ENCODE measurements around the gene NELFB. TPM values are rescaled to one million over a fixed set of nuclear protein-coding genes. Genes with fewer than 3 reads are reported as not detected.

NELFB gene
- total RNA-seq, 1 experiment from 2014 or later: 71.7 TPM

GRCh38 chr9:137236936-137237421 is 18.1 kb upstream of the NELFB start:
- H3K56ac ChIP-seq (ENCODE audit: insufficient read length, low read depth, low read length): no peak overlapping the region
- H3K9me3 ChIP-seq (ENCODE audit: control insufficient read depth, low read depth, low read length): no peaks in the 10 kb centered on the region
- DNase-seq: no peak
- H2BK120ac ChIP-seq (ENCODE audit: low read depth, low read length, poor library complexity, severe bottlenecking): no peak overlapping the region
- H4K20me1 ChIP-seq (ENCODE audit: control insufficient read depth, insufficient read depth, insufficient read length): no peaks in the 10 kb centered on the region
- no peak overlapping the region for H4K8ac ChIP-seq (replicated peaks; ENCODE audit: insufficient read length, low read depth, low read length)
- peaks cover 5 to 7% (median 6%) of the 10 kb centered on the region in 3 experiments; a peak in 6 of 7 replicates for H3K36me3 Mint-ChIP-seq (ENCODE audit: insufficient read depth in 1 of 3, low read depth in 3 of 3)
- peaks cover 7% of the 10 kb centered on the region for H3K27me3 Mint-ChIP-seq (ENCODE audit: low read depth)
- no peak for TF ChIP-seq CTCF (conservative IDR thresholded peaks at IDR 0.05)
- no peak overlapping the region for H3K4me2 ChIP-seq (ENCODE audit: insufficient read depth, insufficient read length, low read length)
- H3K23ac ChIP-seq (ENCODE audit: insufficient read length, low read depth, low read length): no peak overlapping the region
- no peak overlapping the region for H3K4me3 Mint-ChIP-seq
- no peaks in the 10 kb centered on the region for H3K79me2 ChIP-seq (ENCODE audit: insufficient read depth, low read length)
- no peak overlapping the region for H4K91ac ChIP-seq (ENCODE audit: insufficient read length, low read depth, low read length)
- no peak overlapping the region for H3K14ac ChIP-seq (ENCODE audit: insufficient read depth, low read length)
- no peak overlapping the region for H3K18ac ChIP-seq (ENCODE audit: insufficient read length, low read depth, low read length)
- no peaks in the 10 kb centered on the region for H3K27me3 ChIP-seq (ENCODE audit: insufficient read depth, low read length)
- H3K9ac ChIP-seq (ENCODE audit: extremely low read depth, insufficient read length, low read length): no peak overlapping the region
- H2BK15ac ChIP-seq (ENCODE audit: low read depth, low read length): no peak overlapping the region
- no peak overlapping the region for H3K27ac Mint-ChIP-seq
- peaks cover 12 to 20% of the 10 kb centered on the region in 2 experiments for H3K4me1 Mint-ChIP-seq
- no peak overlapping the region for H2AFZ ChIP-seq (ENCODE audit: low read length)
- no CpG with 5 or more reads among the region's 11 CpGs for WGBS (ENCODE audit: extremely low coverage, insufficient read length, low lambda C conversion rate)
- H4K5ac ChIP-seq (ENCODE audit: insufficient read length, low read depth, low read length): no peak overlapping the region
- no peak overlapping the region for H2BK12ac ChIP-seq (ENCODE audit: insufficient read length, low read depth, low read length)
- H2BK20ac ChIP-seq (ENCODE audit: low read depth, low read length, poor library complexity, severe bottlenecking): no peak overlapping the region
- H3K23me2 ChIP-seq (ENCODE audit: insufficient read length, low read depth, low read length, poor library complexity, severe bottlenecking): peaks cover 5% of the 10 kb centered on the region
- no peak overlapping the region for H3T11ph ChIP-seq (ENCODE audit: low read length)
- no peak overlapping the region for H2BK5ac ChIP-seq (ENCODE audit: insufficient read length, low read length)
- no peaks in the 10 kb centered on the region; a peak in 1 of 5 replicates for H3K9me3 Mint-ChIP-seq
- H3K4me1 ChIP-seq (ENCODE audit: insufficient read depth, low read length): peaks cover 3% of the 10 kb centered on the region; the same call in 1 of the 2 replicates
- no peak overlapping the region for H2AK5ac ChIP-seq (ENCODE audit: insufficient read length, low read length)
- no peaks in the 10 kb centered on the region for H3K79me1 ChIP-seq (ENCODE audit: insufficient read depth, low read depth, low read length, poor library complexity, severe bottlenecking)
- no peak overlapping the region for H3K27ac ChIP-seq (ENCODE audit: insufficient read length, low read depth, low read length)
- H3K4ac ChIP-seq (ENCODE audit: low read depth, low read length): no peak overlapping the region

Data from H9 (cell line).